Ureter (tissue), 1 donor: ENCODE measurements around the gene PDZK1IP1. TPM values are rescaled to one million over a fixed set of nuclear protein-coding genes. Genes with fewer than 3 reads are reported as not detected.

Experiments used
- DNase-seq: peaks from one replicate; pipeline ENCODE4 v3.0.0-alpha.2; 2020; ENCODE audit warnings: low spot score
- total RNA-seq: library from RNA; stranded (reverse); gene quantifications from one replicate; pipeline ENCODE4 v1.2.4, GENCODE V29; 2023
- donor health status: DM: yes; HTN: yes; CAD: no.

PDZK1IP1 gene
- total RNA-seq, 1 donor from 2014 or later, result 1.9 TPM

- DNase-seq, result no peak
Measured at GRCh38 chr1:47137925-47138615, 51.8 kb downstream of the PDZK1IP1 start.

- no peak for DNase-seq
Measured at GRCh38 chr1:47137198-47137597, 52.6 kb downstream of the PDZK1IP1 start, which contains the start of gene CYP4A22. Gene CYP4A22, plus strand, starts transcription at chr1:47137441. Its CDS starts 45 bp downstream, at chr1:47137486.

Other genes starting within 250 kb of the PDZK1IP1 start
- not detected for gene CYP4A11, start 248.6 kb downstream of the PDZK1IP1 start, total RNA-seq
- 6.0 TPM for gene CYP4X1, start 166.4 kb downstream of the PDZK1IP1 start, total RNA-seq
- 3.5 TPM for gene CYP4Z1, start 122.8 kb downstream of the PDZK1IP1 start, total RNA-seq
- 0.23 TPM for gene CYP4A22, start 52.6 kb downstream of the PDZK1IP1 start, total RNA-seq
- gene TAL1, start 42.2 kb upstream of the PDZK1IP1 start, total RNA-seq, result 3.2 TPM
- gene STIL, start 124.1 kb upstream of the PDZK1IP1 start, total RNA-seq, result 4.0 TPM
- 77.5 TPM for gene CMPK1, start 143.8 kb upstream of the PDZK1IP1 start, total RNA-seq
- gene FOXE3, start 226.2 kb upstream of the PDZK1IP1 start, total RNA-seq, result not detected
- 0.34 TPM for gene FOXD2, start 248.0 kb upstream of the PDZK1IP1 start, total RNA-seq